SK-N-SH (cell line): ENCODE measurements around the gene ADTRP. TPM values are rescaled to one million over a fixed set of nuclear protein-coding genes. Genes with fewer than 3 reads are reported as not detected.

Experiments
- CTCF ChIA-PET: fragments of 300-600, 350-600 bp; formaldehyde crosslinking; extraction: SDS; loops from one replicate; lab custom pipeline; 2021; lab: Yijun Ruan, JAX
- POLR2A ChIA-PET: fragments of 350-600 bp; sonication (Branson Sonifier 250); formaldehyde crosslinking; extraction: SDS; loops from one replicate; lab custom pipeline; 2020; ENCODE audit warnings: antibody characterized with exemption, inconsistent platforms; lab: Yijun Ruan, JAX
- DNase-seq: peaks from one replicate; pipeline ENCODE4 v3.0.0; 2012
- H2AFZ ChIP-seq: fragments of 200-600 bp; sonication (generic); 2 replicates; pipeline ENCODE4 v1.8.1; 2016; ENCODE audit warnings: antibody characterized with exemption, mild to moderate bottlenecking, low read depth
- H3F3A ChIP-seq: fragments of 200-600 bp; sonication (generic); replicated peaks from 2 replicates; pipeline ENCODE3; 2016; ENCODE audit warnings: antibody characterized with exemption, mild to moderate bottlenecking; ENCODE audit not compliant: insufficient read depth
- H3K27ac ChIP-seq, 2 experiments: fragments of 200-500 bp in 1 of 2; fragments of 200-600 bp in 1 of 2; sonication (Bioruptor generic) in 1 of 2; sonication (generic), shearing (Covaris generic) in 1 of 2; 2 replicates each; pipeline versions ENCODE4 v1.5.1 to v1.6.1; 2014 to 2016; ENCODE audit warnings: low read depth in 2 of 2, inconsistent platforms in 1 of 2, low read length in 1 of 2, mild to moderate bottlenecking in 1 of 2, mixed read lengths in 1 of 2
- H3K27me3 ChIP-seq: fragments of 200-600 bp; sonication (generic), shearing (Covaris generic); 2 replicates; pipeline ENCODE4 v1.6.1; 2016; ENCODE audit warnings: mixed run types; ENCODE audit not compliant: insufficient read depth
- H3K36me3 ChIP-seq, 2 experiments: fragments of 200-500 bp in 1 of 2; fragments of 200-600 bp in 1 of 2; sonication (Bioruptor generic) in 1 of 2; sonication (generic) in 1 of 2; replicated peaks in 1 of 2; 2 replicates each; pipeline versions ENCODE3 to v1.5.1; 2014 to 2016; ENCODE audit warnings: low read length in 1 of 2, mild to moderate bottlenecking in 1 of 2; ENCODE audit not compliant: insufficient read depth in 2 of 2, control insufficient read depth in 1 of 2
- H3K4me1 ChIP-seq, 2 experiments: fragments of 200-500 bp in 1 of 2; fragments of 200-600 bp in 1 of 2; sonication (Bioruptor generic) in 1 of 2; sonication (generic), shearing (Covaris generic) in 1 of 2; 2 replicates each; pipeline versions ENCODE4 v1.5.1 to v1.6.1; 2014 to 2016; ENCODE audit warnings: low read depth in 1 of 2, low read length in 1 of 2, mixed run types in 1 of 2; ENCODE audit not compliant: insufficient read depth in 2 of 2, control insufficient read depth in 1 of 2
- H3K4me2 ChIP-seq: fragments of 200-600 bp; sonication (generic), shearing (Covaris generic); 2 replicates; pipeline ENCODE4 v1.6.1; 2017; ENCODE audit warnings: mixed run types
- H3K4me3 ChIP-seq, 2 experiments: fragments of 200-500 bp in 1 of 2; fragments of 200-600 bp in 1 of 2; sonication (Bioruptor generic) in 1 of 2; sonication (generic), shearing (Covaris generic) in 1 of 2; 2 replicates each; pipeline versions ENCODE4 v1.5.1 to v1.8.1; 2014 to 2016; ENCODE audit warnings: low read depth in 2 of 2, inconsistent platforms in 1 of 2, low read length in 1 of 2, mild to moderate bottlenecking in 1 of 2, mixed read lengths in 1 of 2, moderate library complexity in 1 of 2
- H3K79me2 ChIP-seq: fragments of 200-600 bp; sonication (generic); 2 replicates; pipeline ENCODE4 v1.8.1; 2017; ENCODE audit warnings: mild to moderate bottlenecking; ENCODE audit not compliant: insufficient read depth
- H3K9ac ChIP-seq: fragments of 200-600 bp; sonication (generic); 2 replicates; pipeline ENCODE4 v1.6.1; 2017; ENCODE audit warnings: mixed run types
- H3K9me2 ChIP-seq: fragments of 200-600 bp; sonication (generic); 2 replicates; pipeline ENCODE4 v1.6.1; 2017; ENCODE audit warnings: mixed run types
- H3K9me3 ChIP-seq: fragments of 200-600 bp; sonication (generic); 2 replicates; pipeline ENCODE4 v1.6.1; 2017; ENCODE audit warnings: mixed run types, mild to moderate bottlenecking, moderate library complexity
- H4K20me1 ChIP-seq: fragments of 200-600 bp; sonication (generic); 2 replicates; pipeline ENCODE4 v1.6.1; 2017; ENCODE audit warnings: mild to moderate bottlenecking, mixed run types; ENCODE audit not compliant: insufficient read depth
- CHD2 ChIP-seq: fragments of 150-350 bp; IDR thresholded peaks from 2 replicates; pipeline ENCODE4 v1.6.1; 2018; ENCODE audit warnings: low read length; ENCODE audit not compliant: partially characterized antibody
- CTCF ChIP-seq: fragments of 200-600 bp; sonication (generic); IDR thresholded peaks from 2 replicates; pipeline ENCODE4 v1.6.1; 2017; ENCODE audit warnings: antibody characterized with exemption, mild to moderate bottlenecking, moderate library complexity
- ELF1 ChIP-seq: IDR thresholded peaks from 2 replicates; pipeline ENCODE4 v1.4.0; 2012
- EZH2phosphoT487 ChIP-seq: fragments of 200-600 bp; sonication (generic); IDR thresholded peaks from 2 replicates; pipeline ENCODE4 v1.6.1; 2017; ENCODE audit warnings: low read depth, mixed run types, mild to moderate bottlenecking, antibody characterized with exemption, moderate library complexity, borderline replicate concordance
- FOSL2 ChIP-seq: IDR thresholded peaks from 2 replicates; pipeline ENCODE4 v1.4.0; 2012; ENCODE audit warnings: low read depth, mild to moderate bottlenecking, moderate library complexity, borderline replicate concordance
- FOXM1 ChIP-seq: IDR thresholded peaks from 2 replicates; pipeline ENCODE4 v1.4.0; 2012; ENCODE audit warnings: low read depth, mild to moderate bottlenecking
- GATA2 ChIP-seq: sonication (generic); formaldehyde crosslinking; IDR thresholded peaks from 2 replicates; pipeline ENCODE4 v1.5.0; 2020; ENCODE audit warnings: mild to moderate bottlenecking, missing genetic modification reagents
- JUND ChIP-seq: IDR thresholded peaks from 2 replicates; pipeline ENCODE4 v1.4.0; 2012
- MAX ChIP-seq: IDR thresholded peaks from 2 replicates; pipeline ENCODE4 v1.4.0; 2012; ENCODE audit warnings: low read depth
- MEF2A ChIP-seq: IDR thresholded peaks from 2 replicates; pipeline ENCODE4 v1.4.0; 2012; ENCODE audit warnings: low read depth, borderline replicate concordance
- NRF1 ChIP-seq: IDR thresholded peaks from 2 replicates; pipeline ENCODE4 v1.6.1; 2012; ENCODE audit warnings: low read depth, mild to moderate bottlenecking, low read length
- RAD21 ChIP-seq: IDR thresholded peaks from 2 replicates; pipeline ENCODE4 v1.6.1; 2012; ENCODE audit warnings: mild to moderate bottlenecking, low read length
- SIN3A ChIP-seq: IDR thresholded peaks from 2 replicates; pipeline ENCODE4 v1.6.1; 2012; ENCODE audit warnings: low read depth, mild to moderate bottlenecking, low read length, moderate library complexity, borderline replicate concordance
- SMC3 ChIP-seq: IDR thresholded peaks from 2 replicates; pipeline ENCODE4 v1.6.1; 2012; ENCODE audit warnings: low read depth, low read length, improper control_type of control experiment
- TAF1 ChIP-seq: IDR thresholded peaks from 2 replicates; pipeline ENCODE4 v1.6.1; 2012; ENCODE audit warnings: low read depth, mild to moderate bottlenecking, low read length, moderate library complexity, borderline replicate concordance
- TCF12 ChIP-seq: IDR thresholded peaks from 2 replicates; pipeline ENCODE4 v1.4.0; 2012
- USF1 ChIP-seq: IDR thresholded peaks from 2 replicates; pipeline ENCODE4 v1.4.0; 2012; ENCODE audit warnings: low read depth, borderline replicate concordance
- USF2 ChIP-seq: fragments of 150-350 bp; IDR thresholded peaks from 2 replicates; pipeline ENCODE4 v1.6.1; 2017; ENCODE audit warnings: antibody characterized with exemption, low read length, low read depth, borderline replicate concordance
- ZBTB33 ChIP-seq: IDR thresholded peaks from 2 replicates; pipeline ENCODE4 v1.4.0; 2012; ENCODE audit warnings: low read depth, borderline replicate concordance
- WGBS: methylation state at CpG from one replicate; pipeline ENCODE4 v1.1.6; 2017; ENCODE audit warnings: low lambda C conversion rate; 5-methylcytosine and 5-hydroxymethylcytosine counted together
- polyA plus RNA-seq, 3 experiments: library from polyadenylated mRNA; depleted of rRNA; stranded (reverse); fragments of >200 nt; gene quantifications; 2 replicates each; pipeline ENCODE4 v1.2.3, GENCODE V29; 2012

The ADTRP gene
- polyA plus RNA-seq, 1 of the 3 experiments (the other 2 are of a cell fraction) = 0.84 TPM

GRCh38 chr6:11683871-11684270 lies 94.7 kb downstream of the ADTRP start (continued):
- TF ChIP-seq FOSL2 (no peak), NRF1 (no peak)

- Histone ChIP-seq H3K27ac (no peak overlapping the region), H3K27me3 (no peaks in the 10 kb centered on the region), H3K36me3 (no peaks in the 10 kb centered on the region), H3K79me2 (no peaks in the 10 kb centered on the region), H3K9me2 (no peaks in the 10 kb centered on the region), H3F3A (peaks cover 11% of the 10 kb centered on the region), H3K4me3 (no peak overlapping the region), H3K4me1 (peaks cover 0 to 9% of the 10 kb centered on the region in 2 experiments; a peak in 1 of 4 replicates), H3K9ac (no peak overlapping the region), H4K20me1 (no peaks in the 10 kb centered on the region), H3K4me2 (no peak overlapping the region), H3K9me3 (no peaks in the 10 kb centered on the region), H2AFZ (no peak overlapping the region)
- WGBS = 76% methylated on average over 3 of the region's 3 CpGs
- DNase-seq = no peak
- ChIA-PET POLR2A (no interaction called here), CTCF (interaction anchor here (1.5 kb wide), 2 partner anchors 8 to 17 kb away, joined by 4 read pairs; no protein-coding TSS in a partner anchor)
- TF ChIP-seq CHD2 (no peak), CTCF (no peak), USF1 (no peak), TCF12 (no peak), USF2 (no peak), ELF1 (no peak), FOSL2 (no peak), NRF1 (no peak), SIN3A (no peak), MAX (no peak), ZBTB33 (no peak), GATA2 (CRISPR knock-in tag) (no peak), EZH2phosphoT487 (no peak), JUND (no peak), SMC3 (no peak), TAF1 (no peak), FOXM1 (no peak), RAD21 (no peak), MEF2A (no peak)
These were observed 96.0 kb downstream of the ADTRP start for GRCh38 chr6:11682561-11682975.
